ENCODE results near the gene TMEM175.

DNA sequence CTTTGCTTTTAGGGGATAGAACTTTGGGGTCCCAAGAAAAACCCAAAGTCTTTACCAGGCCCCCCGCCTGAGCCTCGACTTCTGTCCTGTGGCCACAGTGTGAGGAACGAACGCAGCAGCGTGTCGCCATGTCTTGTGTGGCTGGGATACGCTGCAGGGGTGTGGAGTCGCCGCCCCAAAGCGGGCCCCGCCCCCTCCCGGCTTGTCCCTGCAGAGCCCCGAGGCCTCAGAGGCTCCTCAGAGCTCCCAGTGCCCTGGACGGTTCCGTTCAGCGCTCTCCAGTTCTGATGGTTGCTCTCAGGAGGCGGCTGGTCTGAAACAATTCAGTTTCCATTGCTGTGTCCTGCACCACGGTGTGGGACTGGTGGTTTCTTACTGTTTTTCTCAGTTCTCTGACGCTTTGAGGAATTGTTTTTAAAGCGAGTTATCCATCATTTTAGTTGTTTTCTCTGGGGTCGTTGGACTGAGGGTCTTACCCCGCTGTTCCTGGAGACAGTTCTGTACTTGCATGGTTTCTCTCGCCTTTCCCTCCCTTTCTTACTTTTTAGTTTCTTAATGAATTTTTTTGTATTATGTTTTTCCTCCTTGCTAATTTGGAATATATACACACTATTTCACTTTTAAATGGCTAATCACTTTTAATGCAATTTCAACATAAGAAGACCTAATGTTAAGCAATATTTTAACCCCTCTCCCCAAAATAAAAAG, 53.0 kb downstream of the TMEM175 start:
- TF ChIP-seq ELF4 (IDR thresholded peaks at IDR 0.05) (no peak), SUZ12 (IDR thresholded peaks at IDR 0.05) (no peak), FOXA1 (IDR thresholded peaks at IDR 0.05) (no peak), ZNF384 (IDR thresholded peaks at IDR 0.05) (no peak), TARDBP (IDR thresholded peaks at IDR 0.05) (no peak)

All from HEK293T (cell line).